Stromal cell of bone marrow (primary cell): ENCODE measurements around the gene VTI1A.
"Not testable (repeated sequence)": the region's sequence is repeated elsewhere in the genome, so short reads cannot be mapped to it uniquely, and the experiment has no call there.

Experiments
- DNase-seq: peaks from one replicate; pipeline ENCODE4 v3.0.0-alpha.2; 2012; ENCODE audit warnings: low read depth

VTI1A gene

GRCh38 chr10:112507046-112507445 is 60.0 kb downstream of the VTI1A start:
- no peak for DNase-seq

GRCh38 chr10:112507988-112508387 is 61.0 kb downstream of the VTI1A start:
- DNase-seq, result no peak

- no peak for DNase-seq
Measured at GRCh38 chr10:112509558-112510291, 62.7 kb downstream of the VTI1A start.

- DNase-seq, result no peak
Measured at GRCh38 chr10:112510384-112510783, 63.4 kb downstream of the VTI1A start.

- DNase-seq, result no peak
Measured at GRCh38 chr10:112512294-112512693, 65.3 kb downstream of the VTI1A start.

GRCh38 chr10:112515126-112515525 is 68.1 kb downstream of the VTI1A start:
- no peak for DNase-seq

- no peak for DNase-seq
Measured at GRCh38 chr10:112515852-112516251, 68.8 kb downstream of the VTI1A start.

GRCh38 chr10:112517451-112517862 is 70.4 kb downstream of the VTI1A start:
- DNase-seq, result no peak

- no peak for DNase-seq
Measured at GRCh38 chr10:112519133-112519761, 72.2 kb downstream of the VTI1A start.

GRCh38 chr10:112520914-112521313 is 73.9 kb downstream of the VTI1A start:
- no peak for DNase-seq

- DNase-seq, result no peak
Measured at GRCh38 chr10:112524641-112525040, 77.6 kb downstream of the VTI1A start.

- no peak for DNase-seq
Measured at GRCh38 chr10:112525200-112525599, 78.2 kb downstream of the VTI1A start.

GRCh38 chr10:112526139-112526538 is 79.1 kb downstream of the VTI1A start:
- no peak for DNase-seq

GRCh38 chr10:112526906-112527305 is 79.9 kb downstream of the VTI1A start:
- no peak for DNase-seq

- DNase-seq, result no peak
Measured at GRCh38 chr10:112528235-112528634, 81.2 kb downstream of the VTI1A start.

GRCh38 chr10:112531421-112531820 is 84.4 kb downstream of the VTI1A start:
- no peak for DNase-seq

- DNase-seq, result no peak
Measured at GRCh38 chr10:112532189-112532588, 85.2 kb downstream of the VTI1A start.

- DNase-seq, result no peak
Measured at GRCh38 chr10:112532956-112533355, 85.9 kb downstream of the VTI1A start.

- no peak for DNase-seq
Measured at GRCh38 chr10:112533916-112534315, 86.9 kb downstream of the VTI1A start.

GRCh38 chr10:112535531-112535951 is 88.5 kb downstream of the VTI1A start:
- no peak for DNase-seq

GRCh38 chr10:112536663-112537062 is 89.6 kb downstream of the VTI1A start:
- DNase-seq, result no peak

- no peak for DNase-seq
Measured at GRCh38 chr10:112538168-112538567, 91.2 kb downstream of the VTI1A start.

- no peak for DNase-seq
Measured at GRCh38 chr10:112539340-112539739, 92.3 kb downstream of the VTI1A start.

- not testable (repeated sequence) for DNase-seq
Measured at GRCh38 chr10:112542823-112543222, 95.8 kb downstream of the VTI1A start.
